ENCODE results near the gene TPSAB1.
"Not testable (repeated sequence)": the region's sequence is repeated elsewhere in the genome, so short reads cannot be mapped to it uniquely, and the experiment has no call there.

GRCh38 chr16:1256296-1256873, 15.9 kb downstream of the TPSAB1 start:
- TF ChIP-seq CTCF, POLR2A (IDR thresholded peaks at IDR 0.05): not testable (repeated sequence)

All from thyroid gland (tissue), 4 donors.